Esophagus squamous epithelium (tissue), 5 donors: Measurements from ENCODE around the gene PYROXD2. TPM values are rescaled to one million over a fixed set of nuclear protein-coding genes. Genes with fewer than 3 reads are reported as not detected.

Source experiments
- DNase-seq: peaks from one replicate; lab custom pipeline; 2025; lab: John Stamatoyannopoulos, UW
- H3K27ac ChIP-seq, 4 donors: fragments of 200-600 bp; sonication (generic); one replicate each; pipeline ENCODE4 v1.5.1; 2016 to 2019; ENCODE audit warnings: mild to moderate bottlenecking in 1 of 4
- H3K27me3 ChIP-seq, 4 donors: fragments of 200-600 bp; sonication (generic); 1 replicate in 3 of 4; 2 replicates in 1 of 4; pipeline versions ENCODE4 v1.5.1 to v1.6.0; 2017 to 2021; ENCODE audit warnings: antibody characterized with exemption in 1 of 4
- H3K36me3 ChIP-seq, 3 donors: fragments of 200-600 bp; sonication (generic); one replicate each; pipeline ENCODE4 v1.5.1; 2016 to 2019
- H3K4me1 ChIP-seq, 3 donors: fragments of 200-600 bp; sonication (generic); one replicate each; pipeline ENCODE4 v1.5.1; 2017 to 2019
- H3K4me3 ChIP-seq, 4 donors: fragments of 200-600 bp; sonication (generic); 1 replicate in 3 of 4; 2 replicates in 1 of 4; pipeline ENCODE4 v1.5.1; 2016 to 2019; ENCODE audit warnings: mild to moderate bottlenecking in 2 of 4, moderate library complexity in 1 of 4
- H3K9me3 ChIP-seq, 3 donors: fragments of 200-600 bp; sonication (generic); one replicate each; pipeline ENCODE4 v1.5.1; 2016 to 2019
- POLR2A ChIP-seq, 4 donors: fragments of 450-650 bp; IDR thresholded peaks; one replicate each; pipeline ENCODE4 v1.6.1; 2017; ENCODE audit warnings: antibody characterized with exemption in 4 of 4, mild to moderate bottlenecking in 4 of 4, moderate library complexity in 3 of 4
- WGBS, 2 donors: methylation state at CpG; one replicate each; pipeline ENCODE4 v1.1.5; 2018; 5-methylcytosine and 5-hydroxymethylcytosine counted together
- intact Hi-C: fragments of 100-400 bp; cut with DNase I; formaldehyde crosslinking; loops from one replicate; pipeline ENCODE4 v1.15.0; 2022
- total RNA-seq, 4 donors: library from RNA; depleted of rRNA; stranded (reverse); fragments of >200 nt; gene quantifications; one replicate each; pipeline ENCODE4 v1.1.0, GENCODE V29; 2016
- TF ChIP-seq, protein P1 (sequence below), 6 experiments: fragments of 450-650 bp in 4 of 6; fragments of 200-600 bp in 2 of 6; sonication (generic) in 2 of 6; IDR thresholded peaks; one replicate each; pipeline ENCODE4 v1.5.1; 2016 to 2019; ENCODE audit warnings: antibody characterized with exemption in 6 of 6, mild to moderate bottlenecking in 4 of 6, moderate library complexity in 4 of 6
- donor health status: DM: yes; HTN: yes; CAD: no.

PYROXD2 gene
- total RNA-seq, 4 donors from 2014 or later: 1.6 to 7.7 (median 3.9) TPM

DNA sequence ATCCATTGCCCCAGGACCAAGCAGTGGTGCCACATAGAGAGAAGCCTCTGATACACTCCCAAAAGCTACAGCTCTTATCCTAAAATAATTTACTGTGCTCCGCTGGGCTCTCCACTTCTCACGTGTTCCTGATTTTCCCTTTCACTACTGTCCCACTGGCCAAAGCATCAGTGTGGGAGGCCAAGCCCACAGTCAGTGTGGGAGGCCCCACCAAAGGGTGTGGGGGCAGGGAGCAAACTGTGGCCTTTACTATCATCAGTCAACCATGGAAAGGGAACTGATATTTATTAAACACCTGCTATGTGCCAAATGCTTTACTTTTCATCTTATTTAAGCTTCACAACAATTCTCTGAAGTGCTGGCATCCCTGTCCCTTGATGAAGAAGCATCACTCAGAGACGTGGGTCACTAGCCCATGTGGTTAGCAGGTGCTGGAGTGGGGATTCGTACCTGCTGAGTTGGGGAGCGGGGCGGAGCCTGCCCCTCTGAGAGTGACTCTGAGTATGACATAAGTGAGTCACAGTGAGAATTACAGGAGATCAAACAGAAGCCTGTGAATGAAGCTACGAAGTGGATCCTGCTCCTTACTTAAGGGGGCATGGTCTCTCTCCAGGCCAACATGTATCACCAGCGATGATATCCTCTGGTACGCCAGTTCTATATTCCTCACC lies 50.4 kb downstream of the PYROXD2 start:
- TF ChIP-seq, protein P1, sequence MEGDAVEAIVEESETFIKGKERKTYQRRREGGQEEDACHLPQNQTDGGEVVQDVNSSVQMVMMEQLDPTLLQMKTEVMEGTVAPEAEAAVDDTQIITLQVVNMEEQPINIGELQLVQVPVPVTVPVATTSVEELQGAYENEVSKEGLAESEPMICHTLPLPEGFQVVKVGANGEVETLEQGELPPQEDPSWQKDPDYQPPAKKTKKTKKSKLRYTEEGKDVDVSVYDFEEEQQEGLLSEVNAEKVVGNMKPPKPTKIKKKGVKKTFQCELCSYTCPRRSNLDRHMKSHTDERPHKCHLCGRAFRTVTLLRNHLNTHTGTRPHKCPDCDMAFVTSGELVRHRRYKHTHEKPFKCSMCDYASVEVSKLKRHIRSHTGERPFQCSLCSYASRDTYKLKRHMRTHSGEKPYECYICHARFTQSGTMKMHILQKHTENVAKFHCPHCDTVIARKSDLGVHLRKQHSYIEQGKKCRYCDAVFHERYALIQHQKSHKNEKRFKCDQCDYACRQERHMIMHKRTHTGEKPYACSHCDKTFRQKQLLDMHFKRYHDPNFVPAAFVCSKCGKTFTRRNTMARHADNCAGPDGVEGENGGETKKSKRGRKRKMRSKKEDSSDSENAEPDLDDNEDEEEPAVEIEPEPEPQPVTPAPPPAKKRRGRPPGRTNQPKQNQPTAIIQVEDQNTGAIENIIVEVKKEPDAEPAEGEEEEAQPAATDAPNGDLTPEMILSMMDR (IDR thresholded peaks at IDR 0.05): no peak
- TF ChIP-seq POLR2A (IDR thresholded peaks at IDR 0.05): no peak
- H3K9me3 ChIP-seq: no peaks in the 10 kb centered on the region
- no peak overlapping the region for H3K27ac ChIP-seq
- no peak overlapping the region for H3K4me3 ChIP-seq
- no peak for DNase-seq
- whole genome bisulfite sequencing, 2 donors: 84 to 86% methylated on average over 9 of the region's 9 CpGs
- intact Hi-C loops: no loop called here
- peaks cover 4 to 39% (median 7%) of the 10 kb centered on the region in 3 donors for H3K4me1 ChIP-seq
- peaks cover 0 to 23% (median 0%) of the 10 kb centered on the region in 4 donors for H3K27me3 ChIP-seq
- H3K36me3 ChIP-seq: no peaks in the 10 kb centered on the region

DNA sequence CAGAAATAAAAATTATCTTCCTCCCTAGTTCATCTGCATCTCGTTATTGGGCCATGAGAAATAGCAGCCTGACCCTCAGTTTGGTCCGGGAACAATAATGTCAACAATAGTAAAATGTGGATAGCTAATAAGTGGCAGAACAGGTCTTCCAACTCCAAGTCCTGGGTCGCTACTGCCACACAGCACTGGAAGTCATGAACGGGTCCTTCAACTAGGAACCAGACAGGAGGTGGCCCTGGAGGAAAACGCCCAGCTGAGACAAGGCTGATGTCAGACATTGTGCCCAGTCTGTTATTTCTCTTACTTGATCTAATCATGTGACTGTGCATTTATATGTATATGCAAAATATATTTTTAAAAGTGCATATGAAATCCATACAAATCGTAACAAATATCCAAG lies 51.8 kb downstream of the PYROXD2 start:
- intact Hi-C loops: no loop called here
- H3K4me1 ChIP-seq: peaks cover 4 to 37% (median 7%) of the 10 kb centered on the region in 3 donors
- H3K27me3 ChIP-seq: peaks cover 0 to 17% (median 0%) of the 10 kb centered on the region in 4 donors
- no peak overlapping the region for H3K27ac ChIP-seq
- no peaks in the 10 kb centered on the region for H3K36me3 ChIP-seq
- TF ChIP-seq POLR2A (IDR thresholded peaks at IDR 0.05): no peak
- TF ChIP-seq, protein P1 (IDR thresholded peaks at IDR 0.05): no peak
- H3K9me3 ChIP-seq: no peaks in the 10 kb centered on the region
- no peak overlapping the region for H3K4me3 ChIP-seq
- DNase-seq: no peak
- 55 to 69% methylated on average over 6 of the region's 6 CpGs for WGBS, 2 donors

DNA sequence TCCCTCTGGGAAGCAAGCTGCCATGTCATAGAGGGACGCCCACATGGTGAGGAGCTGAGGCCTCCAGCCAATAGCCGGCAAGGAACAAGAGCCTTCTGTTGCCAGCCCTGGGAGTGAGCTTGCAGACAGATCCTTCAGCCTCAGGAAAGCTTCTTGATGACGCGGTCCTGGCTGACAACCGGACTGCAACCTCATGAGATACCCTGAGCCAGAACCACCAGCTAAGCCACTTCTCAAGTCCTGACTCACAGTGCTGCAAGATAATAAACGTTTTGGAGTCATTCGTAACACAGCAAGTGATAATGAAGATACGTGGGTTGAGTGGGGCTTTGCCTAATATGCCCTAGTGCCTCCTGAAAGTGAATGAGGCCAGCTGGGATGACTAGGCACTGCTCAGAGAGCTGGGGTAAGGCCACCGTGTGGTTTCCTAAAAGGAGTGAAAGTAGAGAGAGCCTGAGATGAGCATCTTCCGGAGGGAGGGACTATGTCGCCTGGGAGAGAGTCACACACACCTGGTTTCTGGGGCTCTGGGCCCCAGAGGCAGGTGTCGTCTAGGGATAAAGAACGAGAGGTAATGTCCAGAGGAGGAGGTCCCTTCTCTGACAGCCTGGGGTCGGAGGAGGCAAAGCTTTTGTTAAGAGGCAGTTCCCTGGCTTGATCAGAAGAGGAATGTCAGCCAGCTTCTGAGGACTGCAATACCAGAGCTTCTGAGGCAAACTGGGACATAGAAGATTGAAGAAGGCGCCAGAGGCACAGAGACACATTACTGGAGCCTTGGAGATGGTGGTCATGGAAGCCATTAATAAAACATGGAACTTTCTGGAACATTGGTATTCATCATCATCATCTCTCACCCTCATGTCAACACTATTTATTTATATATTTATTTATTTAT lies 53.6 kb downstream of the PYROXD2 start:
- peaks cover 0 to 1% (median 0%) of the 10 kb centered on the region in 4 donors for H3K27me3 ChIP-seq
- H3K27ac ChIP-seq: peak overlapping the region; percentile 4 to 68 (median 64)
- H3K9me3 ChIP-seq: no peaks in the 10 kb centered on the region
- peaks cover 4 to 29% (median 7%) of the 10 kb centered on the region in 3 donors for H3K4me1 ChIP-seq
- intact Hi-C loops: no loop called here
- peak overlapping the region in 1 of 4 donors; percentile 6 for H3K4me3 ChIP-seq
- peak; percentile 6 for DNase-seq
- TF ChIP-seq, protein P1 (IDR thresholded peaks at IDR 0.05): no peak
- no peak for TF ChIP-seq POLR2A (IDR thresholded peaks at IDR 0.05)
- 60 to 64% methylated on average over 8 to 9 of the region's 15 CpGs for WGBS, 2 donors
- H3K36me3 ChIP-seq: no peaks in the 10 kb centered on the region

DNA sequence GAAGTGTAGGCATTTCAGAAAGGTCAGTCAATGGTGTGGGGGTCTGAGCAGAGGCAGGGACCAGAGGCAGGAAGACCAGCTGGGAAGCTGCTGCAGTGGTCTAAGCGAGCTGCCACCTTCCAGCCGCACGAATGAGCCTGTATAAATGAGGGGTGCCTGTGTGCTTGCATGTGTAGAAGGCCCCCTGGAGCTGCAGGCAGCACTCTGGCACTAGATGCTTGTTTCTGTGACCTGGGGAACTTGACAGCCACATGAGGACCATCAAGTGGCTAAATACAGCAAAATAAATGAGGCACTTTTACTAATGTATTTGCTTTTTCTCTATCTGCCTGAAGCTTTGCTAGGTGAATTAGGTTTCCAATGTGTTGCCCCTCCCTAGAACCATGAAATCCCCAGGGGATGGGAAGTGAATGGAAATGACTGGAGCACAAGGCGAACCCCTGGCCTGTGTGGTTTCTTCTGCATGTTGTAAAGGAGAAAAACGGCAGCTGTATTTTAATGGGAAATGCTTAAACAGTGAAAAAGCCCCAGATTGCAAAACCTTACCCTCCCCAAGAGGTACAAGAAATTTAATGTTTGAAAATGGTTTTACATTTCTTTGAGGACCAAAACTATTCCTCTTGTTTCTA lies 57.7 kb downstream of the PYROXD2 start:
- H3K4me3 ChIP-seq: no peak overlapping the region
- no peak for DNase-seq
- intact Hi-C loops: no loop called here
- TF ChIP-seq, protein P1 (IDR thresholded peaks at IDR 0.05): no peak
- no peak for TF ChIP-seq POLR2A (IDR thresholded peaks at IDR 0.05)
- H3K36me3 ChIP-seq: no peaks in the 10 kb centered on the region
- no peak overlapping the region for H3K27ac ChIP-seq
- peaks cover 0 to 32% (median 0%) of the 10 kb centered on the region in 4 donors for H3K27me3 ChIP-seq
- H3K4me1 ChIP-seq: peaks cover 4 to 15% (median 7%) of the 10 kb centered on the region in 3 donors
- H3K9me3 ChIP-seq: no peaks in the 10 kb centered on the region
- WGBS, 2 donors: 76% methylated on average over 5 of the region's 5 CpGs
